A549 (cell line): Measurements from ENCODE around the gene VANGL1. TPM values are rescaled to one million over a fixed set of nuclear protein-coding genes. Genes with fewer than 3 reads are reported as not detected.

Experiments
- ATAC-seq, 2 experiments: fragments of 200-7000 bp in 1 of 2; fragments of >200 bp in 1 of 2; cut with Nextera tagmentation in 1 of 2; cut with Tn5 transposase in 1 of 2; 3 replicates each; pipeline versions ENCODE4 v1.8.0 to v1.9.1; 2018 to 2020; ENCODE audit warnings: mild to moderate bottlenecking in 1 of 2, moderate library complexity in 1 of 2
- CTCF ChIA-PET: fragments of 300-600 bp; sonication (Branson Sonifier 250); formaldehyde crosslinking; extraction: SDS; loops from one replicate; lab custom pipeline; 2021; ENCODE audit warnings: antibody characterized with exemption, inconsistent platforms; lab: Yijun Ruan, JAX
- POLR2A ChIA-PET: fragments of 350-600 bp; formaldehyde crosslinking; extraction: SDS; loops from one replicate; lab custom pipeline; 2021; ENCODE audit warnings: antibody characterized with exemption, inconsistent platforms; lab: Yijun Ruan, JAX
- DNase-seq, 2 experiments: peaks; one replicate each; pipeline versions ENCODE4 v3.0.0 to v3.0.0-alpha.2; 2011 to 2016; ENCODE audit warnings: low read depth in 1 of 2, low spot score in 1 of 2
- FAIRE-seq: peaks from 2 replicates; lab custom pipeline; 2011; peaks lifted over from hg19 to GRCh38; lab: Jason Lieb, UNC
- H3K27ac ChIP-seq, 2 experiments: fragments of >200 bp; sonication (Bioruptor Twin); formaldehyde crosslinking; 3 replicates each; pipeline ENCODE4 v1.5.1; 2016 to 2017
- H3K4me1 ChIP-seq: fragments of >200 bp; sonication (Bioruptor Twin); formaldehyde crosslinking; 3 replicates; pipeline ENCODE4 v1.6.1; 2016
- H3K4me2 ChIP-seq: fragments of >200 bp; sonication (Bioruptor Twin); formaldehyde crosslinking; 3 replicates; pipeline ENCODE4 v1.6.1; 2016
- H3K4me3 ChIP-seq: fragments of >200 bp; sonication (Bioruptor Twin); formaldehyde crosslinking; 3 replicates; pipeline ENCODE4 v1.5.1; 2016
- H3K9me3 ChIP-seq: fragments of >200 bp; sonication (Bioruptor Twin); formaldehyde crosslinking; 3 replicates; pipeline ENCODE4 v1.6.1; 2016
- ATOH8 ChIP-seq: fragments of 250-450 bp; sonication (Bioruptor Pico); IDR thresholded peaks from 2 replicates; pipeline ENCODE4 v1.5.0; 2020; ENCODE audit warnings: low read depth, mild to moderate bottlenecking, moderate library complexity
- BCL3 ChIP-seq: fragments of >200 bp; sonication (Bioruptor Twin); formaldehyde crosslinking; IDR thresholded peaks from 3 replicates; pipeline ENCODE4 v1.6.1; 2016
- CEBPB ChIP-seq, 2 experiments: fragments of >200 bp in 1 of 2; sonication (Bioruptor Twin) in 1 of 2; formaldehyde crosslinking in 1 of 2; IDR thresholded peaks; 2 replicates each; pipeline ENCODE4 v1.6.1; 2012 to 2016
- CHD2 ChIP-seq: fragments of 150-350 bp; IDR thresholded peaks from 2 replicates; pipeline ENCODE4 v1.6.1; 2014; ENCODE audit warnings: low read length; ENCODE audit not compliant: partially characterized antibody
- CTCF ChIP-seq: fragments of >200 bp; sonication (Bioruptor Twin); formaldehyde crosslinking; IDR thresholded peaks from 3 replicates; pipeline ENCODE4 v1.5.1; 2016
- E2F6 ChIP-seq: IDR thresholded peaks from 2 replicates; pipeline ENCODE4 v1.6.1; 2012; ENCODE audit warnings: low read depth, borderline replicate concordance
- EHMT2 ChIP-seq: fragments of 200-600 bp; sonication (generic); IDR thresholded peaks from 2 replicates; pipeline ENCODE4 v1.6.1; 2016; ENCODE audit warnings: antibody characterized with exemption, low read depth, mild to moderate bottlenecking, moderate library complexity
- EP300 ChIP-seq, 2 experiments: fragments of >200 bp; sonication (Bioruptor Twin); formaldehyde crosslinking; IDR thresholded peaks; 2 replicates in 1 of 2; 3 replicates in 1 of 2; pipeline ENCODE4 v1.6.1; 2016 to 2017
- HOXA7 ChIP-seq: fragments of 250-450 bp; sonication (Bioruptor Pico); IDR thresholded peaks from 2 replicates; pipeline ENCODE4 v1.5.0; 2020; ENCODE audit warnings: mild to moderate bottlenecking, moderate library complexity
- HOXB13 ChIP-seq: fragments of 250-450 bp; sonication (Bioruptor Pico); IDR thresholded peaks from 2 replicates; pipeline ENCODE4 v1.5.0; 2020; ENCODE audit warnings: low read depth, mild to moderate bottlenecking, moderate library complexity
- JUN ChIP-seq, 2 experiments: fragments of >200 bp; sonication (Bioruptor Twin); formaldehyde crosslinking; IDR thresholded peaks; 2 replicates in 1 of 2; 3 replicates in 1 of 2; pipeline ENCODE4 v1.6.1; 2016 to 2017
- MAX ChIP-seq: IDR thresholded peaks from 2 replicates; pipeline ENCODE4 v1.6.1; 2012
- NR3C1 ChIP-seq: fragments of >200 bp; sonication (Bioruptor Twin); formaldehyde crosslinking; IDR thresholded peaks from 3 replicates; pipeline ENCODE4 v1.6.1; 2017
- PHF8 ChIP-seq: fragments of 200-600 bp; sonication (generic); IDR thresholded peaks from 2 replicates; pipeline ENCODE4 v1.6.1; 2016; ENCODE audit warnings: low read depth, mild to moderate bottlenecking, antibody characterized with exemption, moderate library complexity, borderline replicate concordance
- RAD21 ChIP-seq, 2 experiments: fragments of >200 bp in 1 of 2; sonication (Bioruptor Twin) in 1 of 2; formaldehyde crosslinking in 1 of 2; IDR thresholded peaks in 1 of 2; conservative IDR thresholded peaks in 1 of 2; 2 replicates in 1 of 2; 3 replicates in 1 of 2; pipeline ENCODE4 v1.6.1; 2012 to 2018; ENCODE audit warnings: inconsistent platforms in 1 of 2
- REST ChIP-seq: fragments of 200-600 bp; sonication (generic); IDR thresholded peaks from 2 replicates; pipeline ENCODE4 v1.6.1; 2016; ENCODE audit warnings: antibody characterized with exemption, mild to moderate bottlenecking, moderate library complexity
- WGBS: methylation state at CpG from one replicate; pipeline ENCODE4 v1.1.6; 2017; ENCODE audit errors: missing lambda C conversion rate; 5-methylcytosine and 5-hydroxymethylcytosine counted together
- polyA plus RNA-seq, 4 experiments: library from polyadenylated mRNA; depleted of rRNA in 3 of 4; stranded (reverse); fragments of >200 nt; fragmentation: RNase III in 1 of 4; extraction: RNeasy Plus Mini Kit Qiagen cat#74134 plus additional on column Dnase treatment in 1 of 4; gene quantifications; 2 replicates in 3 of 4; 3 replicates in 1 of 4; pipeline ENCODE4 v1.2.3, GENCODE V29; 2011 to 2017

VANGL1 gene
- polyA plus RNA-seq, 2 of the 4 experiments (the other 2 are of a cell fraction): 11.0 to 11.5 TPM

GRCh38 chr1:115710859-115711624, 69.3 kb downstream of the VANGL1 start:
- WGBS: 30% methylated on average over 5 of the region's 9 CpGs
- H3K4me2 ChIP-seq: no peak overlapping the region
- ChIA-PET POLR2A (no interaction called here), CTCF (interaction anchor here (1.0 to 1.2 kb wide), 3 partner anchors 24 to 428 kb away, joined by 3 read pairs; no protein-coding TSS in a partner anchor)
- H3K4me1 ChIP-seq: no peaks in the 10 kb centered on the region
- no peak for ATAC-seq
- no peaks in the 10 kb centered on the region for H3K9me3 ChIP-seq
- FAIRE-seq: no peak
- no peak overlapping the region for H3K27ac ChIP-seq
- TF ChIP-seq E2F6 (no peak), CEBPB (IDR thresholded peaks at IDR 0.05) (no peak), HOXB13 (CRISPR knock-in tag) (no peak), MAX (no peak), EP300 (IDR thresholded peaks at IDR 0.05) (no peak), EHMT2 (no peak), ATOH8 (CRISPR knock-in tag) (no peak), HOXA7 (CRISPR knock-in tag) (no peak), CTCF (no peak), NR3C1 (no peak), PHF8 (no peak), JUN (IDR thresholded peaks at IDR 0.05) (no peak), REST (no peak), RAD21 (conservative IDR thresholded peaks at IDR 0.05 in 1 of 2, IDR thresholded peaks at IDR 0.05 in 1 of 2) (no peak), BCL3 (no peak), CHD2 (no peak)
- H3K4me3 ChIP-seq: no peak overlapping the region
- peak in 1 of 2 experiments; percentile 2 for DNase-seq
